Fibroblast of skin of right biceps (primary cell): Measurements from ENCODE around the gene CMTM8.

Experiments used
- DNase-seq: peaks from one replicate; pipeline ENCODE4 v3.0.0-alpha.2; 2013

CMTM8 gene

GRCh38 chr3:32347343-32348125, 109.1 kb downstream of the CMTM8 start:
- DNase-seq = no peak

DNA sequence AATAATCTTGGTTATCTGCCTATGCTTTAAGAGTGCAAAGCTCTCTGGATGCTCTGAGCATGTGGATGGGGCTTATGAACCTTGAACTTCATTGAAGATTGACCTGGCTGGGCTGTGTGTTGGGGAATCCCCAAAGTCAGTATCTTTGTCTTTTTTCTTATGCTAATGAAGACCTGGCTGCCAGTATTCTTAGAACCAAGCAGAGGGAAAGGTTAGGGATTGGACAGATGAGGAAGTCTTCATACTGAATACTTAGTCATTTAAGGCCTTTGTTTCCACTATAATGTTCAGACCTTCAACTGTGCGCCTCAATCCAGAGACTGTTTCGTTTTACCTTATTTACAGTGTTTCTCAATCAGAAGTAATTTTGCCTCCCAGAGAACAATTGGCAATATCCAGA, 110.7 kb downstream of the CMTM8 start:
- no peak for DNase-seq

DNA sequence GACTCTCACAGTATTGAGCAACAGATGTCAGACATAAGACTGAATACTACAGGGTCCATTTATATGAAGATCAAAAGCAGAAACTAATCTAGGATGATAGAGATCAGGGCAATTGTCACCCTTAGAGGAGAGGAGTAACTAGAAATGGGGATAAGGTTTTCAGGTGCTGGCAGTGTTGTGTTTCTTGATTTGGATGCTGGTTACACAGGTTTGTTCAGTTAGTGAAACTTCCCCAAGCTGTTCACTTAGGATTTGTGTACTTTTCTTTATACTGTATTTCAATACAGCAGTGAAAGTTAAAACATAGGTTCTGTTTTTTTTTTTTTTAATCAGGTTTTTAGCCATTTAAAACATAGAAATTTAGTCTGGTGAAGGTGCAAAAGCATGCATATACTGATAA, 114.1 kb downstream of the CMTM8 start:
- no peak for DNase-seq

DNA sequence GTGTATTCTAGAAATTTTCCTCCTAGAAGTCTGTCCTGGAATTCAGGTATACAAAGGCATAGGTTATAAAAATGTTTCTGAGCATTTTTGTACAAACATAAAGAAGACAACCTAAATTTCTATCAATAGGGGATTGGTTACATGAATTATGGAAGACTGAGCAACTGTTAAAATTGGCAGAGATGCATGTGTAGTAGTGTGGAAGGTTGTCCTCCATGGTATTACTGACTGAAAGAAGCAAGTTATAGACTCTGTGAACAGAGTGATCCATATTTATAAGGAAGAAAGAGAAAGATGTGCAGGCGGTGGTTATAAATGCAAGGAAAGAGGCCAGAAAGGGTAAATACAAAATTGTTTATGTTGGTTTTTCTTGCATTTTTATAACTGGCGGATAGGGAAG, 114.9 kb downstream of the CMTM8 start:
- no peak for DNase-seq

- no peak for DNase-seq
Measured at GRCh38 chr3:32354362-32354778, 115.9 kb downstream of the CMTM8 start.

DNA sequence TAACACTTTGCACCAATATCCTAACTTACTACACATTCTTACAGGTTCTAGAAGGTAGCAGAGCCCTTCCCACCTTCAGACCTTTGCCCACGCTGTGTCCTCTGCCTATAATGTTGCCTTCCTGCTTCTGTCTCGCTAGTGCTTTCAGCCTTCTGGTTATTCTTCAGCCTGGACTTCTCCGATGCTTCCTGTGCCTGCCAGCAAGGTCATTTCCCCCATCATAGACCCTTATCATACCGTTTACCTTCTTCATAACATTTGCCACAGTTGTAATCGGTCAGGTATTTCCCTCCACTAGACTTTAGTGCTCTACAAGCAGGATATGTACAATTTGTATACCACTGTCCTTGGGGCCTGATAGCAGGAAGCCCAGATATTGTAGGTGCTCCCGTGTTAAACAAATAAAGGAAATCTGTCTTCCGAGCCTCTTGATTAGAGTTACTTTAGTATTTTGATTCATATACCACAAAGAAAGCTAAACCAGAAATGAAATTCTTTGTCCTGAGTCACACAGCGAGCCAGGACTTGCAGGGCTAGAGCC, 117.3 kb downstream of the CMTM8 start:
- no peak for DNase-seq

GRCh38 chr3:32359766-32360492, 121.4 kb downstream of the CMTM8 start:
- no peak for DNase-seq

DNA sequence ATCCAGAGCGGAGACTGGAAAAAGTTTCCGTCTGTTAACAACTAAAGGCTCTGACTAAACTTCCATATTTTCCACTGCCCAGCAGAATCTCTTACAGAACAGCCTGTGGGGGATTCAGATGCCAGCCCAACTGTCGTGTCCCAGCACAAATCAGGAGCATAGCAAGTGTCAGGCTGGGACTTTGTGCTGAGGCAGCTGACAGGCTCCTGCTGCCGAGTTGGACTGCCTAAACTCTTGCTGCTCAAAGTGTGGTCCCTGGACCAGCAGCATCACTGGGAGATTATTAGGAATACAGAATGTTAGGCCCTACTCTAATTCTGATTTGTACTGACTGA, 122.0 kb downstream of the CMTM8 start:
- no peak for DNase-seq

- no peak for DNase-seq
Measured at GRCh38 chr3:32366638-32367397, 128.3 kb downstream of the CMTM8 start.

GRCh38 chr3:32367442-32367841, 129.0 kb downstream of the CMTM8 start:
- no peak for DNase-seq

GRCh38 chr3:32371461-32372212, 133.2 kb downstream of the CMTM8 start:
- DNase-seq = no peak

- DNase-seq = no peak
Measured at GRCh38 chr3:32372213-32372490, 133.7 kb downstream of the CMTM8 start.

- no peak for DNase-seq
Measured at GRCh38 chr3:32373276-32373675, 134.8 kb downstream of the CMTM8 start.

GRCh38 chr3:32373844-32374243, 135.4 kb downstream of the CMTM8 start:
- DNase-seq = no peak

GRCh38 chr3:32374788-32375595, 136.5 kb downstream of the CMTM8 start:
- DNase-seq = peak; percentile 64

GRCh38 chr3:32375596-32375930, 137.1 kb downstream of the CMTM8 start:
- DNase-seq = no peak

DNA sequence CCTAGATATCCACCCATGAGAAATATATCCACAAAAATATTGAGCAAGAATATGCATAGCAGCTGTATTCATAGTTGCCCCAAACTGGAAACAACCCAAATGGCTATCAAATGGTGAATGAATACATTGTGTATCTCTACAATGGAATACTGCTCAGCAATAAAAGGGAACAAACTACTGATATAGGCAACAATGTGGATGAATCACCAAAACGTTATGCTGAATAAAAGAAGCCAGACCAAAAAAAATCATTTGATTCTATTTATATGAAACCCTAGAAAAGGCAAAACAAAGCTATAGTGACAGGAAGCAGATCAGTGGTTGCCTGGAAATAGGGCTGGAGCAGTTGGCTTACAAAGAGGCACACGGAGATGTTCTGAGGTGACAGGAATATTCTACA, 137.6 kb downstream of the CMTM8 start:
- DNase-seq = no peak

GRCh38 chr3:32379831-32380500, 141.5 kb downstream of the CMTM8 start:
- DNase-seq = no peak

DNA sequence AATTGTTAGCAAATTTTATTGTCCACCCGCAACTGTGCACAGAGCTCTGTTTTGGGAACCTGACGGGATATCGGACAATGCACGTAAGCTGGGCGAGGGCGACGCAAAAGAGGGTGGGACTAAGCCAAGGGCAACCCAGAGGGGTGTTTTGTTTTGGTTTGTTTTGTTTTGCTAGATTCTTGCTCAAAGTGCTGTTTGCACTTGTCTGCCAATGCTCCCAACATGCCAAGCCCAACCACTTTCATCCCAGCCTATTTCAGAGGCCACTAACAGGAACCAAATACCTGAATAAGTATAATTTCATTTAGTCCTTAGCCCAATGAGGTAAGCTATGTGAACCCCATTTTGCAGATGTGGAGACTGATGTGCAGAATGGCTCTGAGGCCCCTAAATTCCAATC, 143.4 kb downstream of the CMTM8 start:
- DNase-seq = no peak

- no peak for DNase-seq
Measured at GRCh38 chr3:32383136-32383711, 144.7 kb downstream of the CMTM8 start.

- peak; percentile 53 for DNase-seq
Measured at GRCh38 chr3:32384938-32385337, 146.5 kb downstream of the CMTM8 start.
